OCI-LY1 (cell line): ENCODE data around the gene DDIT4.

Source experiments
- EZH2 ChIP-seq: fragments of 200-600 bp; sonication (generic), shearing (Covaris generic); IDR thresholded peaks from 2 replicates; pipeline ENCODE4 v1.8.0; 2017; ENCODE audit warnings: borderline replicate concordance, mixed run types, mild to moderate bottlenecking, antibody characterized with exemption, low read length, moderate library complexity, mixed read lengths
- TF ChIP-seq, protein P1 (sequence below): fragments of 200-600 bp; sonication (generic), shearing (Covaris generic); IDR thresholded peaks from 2 replicates; pipeline ENCODE4 v1.5.1; 2017; ENCODE audit warnings: mild to moderate bottlenecking, antibody characterized with exemption, low read length, moderate library complexity, mixed read lengths

DNA sequence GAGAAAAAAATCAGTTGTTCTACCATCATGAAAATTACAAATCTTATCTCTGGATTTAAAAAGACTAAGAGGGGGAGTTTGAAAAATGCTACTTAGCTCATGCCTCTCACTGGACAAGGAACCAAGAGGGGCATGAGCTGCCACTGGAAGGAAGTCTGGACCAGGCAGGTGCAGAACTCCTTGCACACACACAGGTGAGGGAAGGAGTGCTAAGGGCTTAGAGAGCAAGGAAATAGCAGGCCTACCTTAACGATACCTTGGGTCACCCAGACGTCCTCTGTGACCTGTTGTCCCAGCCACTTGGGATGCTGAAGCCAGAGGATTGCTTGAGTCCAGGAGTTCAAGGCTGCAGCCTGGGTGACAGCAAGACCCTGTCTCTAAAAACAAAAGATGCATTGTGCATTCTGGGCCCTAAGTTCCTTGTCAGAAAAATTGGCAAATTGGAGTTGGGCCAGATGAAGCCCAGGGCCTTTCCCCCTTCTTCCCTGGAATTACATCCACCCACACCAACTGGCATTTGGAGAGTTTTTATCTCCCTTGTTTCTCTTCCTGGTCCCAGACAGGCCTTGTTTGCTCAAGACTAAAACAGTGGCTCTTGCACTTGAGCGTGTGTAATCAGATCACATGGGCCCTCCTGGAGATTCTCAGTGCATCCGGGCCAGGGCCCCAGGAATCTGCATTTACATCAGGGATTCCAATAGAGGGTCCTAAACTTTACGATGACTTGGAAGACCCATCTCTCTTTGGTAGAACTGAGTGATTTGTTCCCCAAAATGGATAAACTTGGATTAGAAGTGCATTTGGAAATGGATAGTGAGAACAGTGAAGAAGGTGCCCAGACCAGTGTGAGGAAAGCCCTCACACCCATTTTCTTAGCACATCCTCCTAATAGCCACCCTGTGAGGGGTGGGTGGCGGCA lies 3.0 kb downstream of the DDIT4 start:
- TF ChIP-seq, protein P1, sequence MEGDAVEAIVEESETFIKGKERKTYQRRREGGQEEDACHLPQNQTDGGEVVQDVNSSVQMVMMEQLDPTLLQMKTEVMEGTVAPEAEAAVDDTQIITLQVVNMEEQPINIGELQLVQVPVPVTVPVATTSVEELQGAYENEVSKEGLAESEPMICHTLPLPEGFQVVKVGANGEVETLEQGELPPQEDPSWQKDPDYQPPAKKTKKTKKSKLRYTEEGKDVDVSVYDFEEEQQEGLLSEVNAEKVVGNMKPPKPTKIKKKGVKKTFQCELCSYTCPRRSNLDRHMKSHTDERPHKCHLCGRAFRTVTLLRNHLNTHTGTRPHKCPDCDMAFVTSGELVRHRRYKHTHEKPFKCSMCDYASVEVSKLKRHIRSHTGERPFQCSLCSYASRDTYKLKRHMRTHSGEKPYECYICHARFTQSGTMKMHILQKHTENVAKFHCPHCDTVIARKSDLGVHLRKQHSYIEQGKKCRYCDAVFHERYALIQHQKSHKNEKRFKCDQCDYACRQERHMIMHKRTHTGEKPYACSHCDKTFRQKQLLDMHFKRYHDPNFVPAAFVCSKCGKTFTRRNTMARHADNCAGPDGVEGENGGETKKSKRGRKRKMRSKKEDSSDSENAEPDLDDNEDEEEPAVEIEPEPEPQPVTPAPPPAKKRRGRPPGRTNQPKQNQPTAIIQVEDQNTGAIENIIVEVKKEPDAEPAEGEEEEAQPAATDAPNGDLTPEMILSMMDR, result no peak
- no peak for TF ChIP-seq EZH2
